MM.1S (cell line): ENCODE results near the gene ATXN3L.

Experiments used
- DNase-seq: peaks from one replicate; pipeline ENCODE4 v3.0.0-alpha.2; 2015
- H2AFZ ChIP-seq: fragments of 300-600 bp; sonication (generic); 2 replicates; pipeline ENCODE4 v1.6.0; 2016; ENCODE audit warnings: antibody characterized with exemption, low read length
- H3F3A ChIP-seq: fragments of 300-600 bp; sonication (generic); 2 replicates; pipeline ENCODE4 v1.6.1; 2016; ENCODE audit warnings: mild to moderate bottlenecking, antibody characterized with exemption, low read length, moderate library complexity, mixed read lengths; ENCODE audit not compliant: insufficient read depth
- H3K27ac ChIP-seq: fragments of 300-600 bp; sonication (generic); 2 replicates; pipeline ENCODE4 v1.5.1; 2016; ENCODE audit warnings: mild to moderate bottlenecking, low read length
- H3K27me3 ChIP-seq: fragments of 300-600 bp; sonication (generic); replicated peaks from 2 replicates; pipeline ENCODE4 v1.6.0; 2016; ENCODE audit warnings: low read length; ENCODE audit not compliant: insufficient read depth
- H3K36me3 ChIP-seq: fragments of 300-600 bp; sonication (generic); replicated peaks from 2 replicates; pipeline ENCODE4 v1.6.1; 2016; ENCODE audit warnings: mild to moderate bottlenecking, low read length, mixed read lengths; ENCODE audit not compliant: insufficient read depth
- H3K4me1 ChIP-seq: fragments of 300-600 bp; sonication (generic); 2 replicates; pipeline ENCODE4 v1.6.1; 2016; ENCODE audit warnings: low read length, mixed read lengths
- H3K4me2 ChIP-seq: fragments of 300-600 bp; sonication (generic); 2 replicates; pipeline ENCODE4 v1.6.0; 2016; ENCODE audit warnings: low read depth, low read length
- H3K4me3 ChIP-seq: fragments of 300-600 bp; sonication (generic); 2 replicates; pipeline ENCODE4 v1.5.1; 2016; ENCODE audit warnings: low read length, mixed read lengths
- H3K79me2 ChIP-seq: fragments of 300-600 bp; sonication (generic); 2 replicates; pipeline ENCODE4 v1.6.1; 2016; ENCODE audit warnings: mixed run types, low read length, mixed read lengths
- H3K9ac ChIP-seq: fragments of 300-600 bp; sonication (generic); 2 replicates; pipeline ENCODE4 v1.6.1; 2016; ENCODE audit warnings: low read length, mixed read lengths
- H3K9me2 ChIP-seq: fragments of 300-600 bp; sonication (generic); replicated peaks from 2 replicates; pipeline ENCODE4 v1.6.1; 2016; ENCODE audit warnings: mild to moderate bottlenecking, low read length, mixed read lengths; ENCODE audit not compliant: insufficient read depth
- H3K9me3 ChIP-seq: fragments of 300-600 bp; sonication (generic); replicated peaks from 2 replicates; pipeline ENCODE4 v1.6.1; 2016; ENCODE audit warnings: mild to moderate bottlenecking, low read length, mixed read lengths; ENCODE audit not compliant: insufficient read depth
- H4K20me1 ChIP-seq: fragments of 300-600 bp; sonication (generic); 2 replicates; pipeline ENCODE4 v1.6.1; 2016; ENCODE audit warnings: mild to moderate bottlenecking, low read length, moderate library complexity, mixed read lengths; ENCODE audit not compliant: insufficient read depth
- CTCF ChIP-seq: fragments of 300-600 bp; sonication (generic); IDR thresholded peaks from 2 replicates; pipeline ENCODE4 v1.5.1; 2016; ENCODE audit warnings: antibody characterized with exemption, low read length, mixed read lengths
- EZH2 ChIP-seq: fragments of 300-600 bp; sonication (generic); optimal IDR thresholded peaks from 2 replicates; pipeline ENCODE3; 2017; ENCODE audit warnings: low read depth, mild to moderate bottlenecking, antibody characterized with exemption, low read length, mixed read lengths
- EZH2phosphoT487 ChIP-seq: fragments of 300-600 bp; sonication (generic); IDR thresholded peaks from 2 replicates; pipeline ENCODE4 v1.6.1; 2018; ENCODE audit warnings: antibody characterized with exemption, low read length

The ATXN3L gene

DNA sequence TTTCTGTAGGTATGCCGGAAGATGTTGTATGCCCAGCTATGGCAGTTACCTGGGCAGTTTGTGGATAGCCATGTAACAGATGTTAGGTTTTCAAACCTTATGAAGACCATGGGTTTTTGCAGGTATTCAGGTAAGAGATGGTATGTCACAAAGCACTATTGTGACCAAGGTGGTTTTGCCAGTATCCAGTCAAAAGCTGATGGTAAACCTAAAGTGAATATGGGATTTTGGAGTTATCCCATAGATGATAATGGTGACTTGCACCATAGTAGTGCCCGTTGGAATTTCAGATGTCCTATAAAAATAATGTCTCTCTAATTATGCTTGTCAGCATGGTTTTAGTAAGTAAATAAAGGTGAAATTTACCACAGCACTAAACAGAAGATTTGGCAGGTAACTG is at the start of gene ATXN3L:
ATXN3L (minus strand) TSS at position 101 of the 400 bp plus-strand sequence. CDS start 119 bp downstream, outside the sequence.
- Histone ChIP-seq H4K20me1 (no peaks in the 10 kb centered on the region), H3F3A (no peaks in the 10 kb centered on the region), H3K36me3 (no peaks in the 10 kb centered on the region), H3K9me3 (no peaks in the 10 kb centered on the region), H2AFZ (no peak within 1 kb of the TSS), H3K4me2 (no peak within 1 kb of the TSS), H3K79me2 (no peaks in the 10 kb centered on the region), H3K4me1 (no peaks in the 10 kb centered on the region), H3K27me3 (no peaks in the 10 kb centered on the region), H3K9ac (no peak within 1 kb of the TSS), H3K27ac (no peak within 1 kb of the TSS), H3K9me2 (no peaks in the 10 kb centered on the region), H3K4me3 (no peak within 1 kb of the TSS)
- DNase-seq, result no peak
- TF ChIP-seq EZH2, result no peak
- TF ChIP-seq EZH2phosphoT487, result no peak
- TF ChIP-seq CTCF, result no peak

DNA sequence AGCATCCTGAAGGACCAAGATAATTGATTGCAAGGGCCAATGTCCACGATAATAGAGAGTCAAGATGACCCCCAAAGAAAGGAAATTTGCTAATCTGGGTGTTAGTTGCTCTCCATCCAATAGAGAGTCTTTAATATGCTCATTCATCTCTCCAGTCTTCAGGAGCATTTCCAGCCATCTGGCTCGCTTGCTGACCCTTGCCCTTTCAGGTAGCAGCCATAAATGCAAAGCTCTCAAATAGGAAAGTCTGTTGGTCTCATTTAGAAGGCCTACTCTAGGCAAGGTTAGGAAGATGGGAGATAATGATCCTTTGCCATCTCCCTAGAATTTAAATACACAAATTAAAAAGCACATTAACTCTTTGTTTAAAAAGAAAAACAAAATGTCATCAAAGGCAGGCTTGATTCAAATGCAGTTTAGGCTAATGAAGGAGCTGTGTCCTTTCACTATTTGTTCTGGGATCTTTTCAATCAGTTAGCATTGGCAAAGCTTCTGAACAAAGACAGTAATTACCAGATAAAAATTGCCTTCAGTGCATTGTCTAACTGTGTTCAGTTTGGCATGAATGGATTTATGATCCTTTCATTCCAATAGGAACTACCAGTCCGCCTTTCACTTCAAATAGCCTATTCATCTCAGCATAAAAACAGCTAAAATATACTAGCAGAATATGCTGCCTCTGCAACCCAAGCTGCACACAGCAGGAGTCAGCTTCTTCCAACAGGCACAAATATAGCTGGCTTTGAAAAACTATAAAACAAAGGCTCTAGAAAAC is 49.6 kb upstream of the ATXN3L start:
- Histone ChIP-seq H3K4me2 (no peak overlapping the region), H3K27me3 (no peaks in the 10 kb centered on the region), H3K27ac (no peak overlapping the region), H3F3A (no peaks in the 10 kb centered on the region), H3K4me1 (no peaks in the 10 kb centered on the region), H3K79me2 (no peaks in the 10 kb centered on the region), H2AFZ (no peak overlapping the region), H3K4me3 (no peak overlapping the region), H3K9me2 (no peaks in the 10 kb centered on the region), H3K9ac (no peak overlapping the region), H4K20me1 (no peaks in the 10 kb centered on the region), H3K9me3 (no peaks in the 10 kb centered on the region), H3K36me3 (no peaks in the 10 kb centered on the region)
- no peak for TF ChIP-seq EZH2
- no peak for TF ChIP-seq EZH2phosphoT487
- no peak for TF ChIP-seq CTCF
- no peak for DNase-seq

- TF ChIP-seq EZH2 (no peak), CTCF (no peak), EZH2phosphoT487 (no peak)
- H2AFZ ChIP-seq, result no peak overlapping the region
- no peaks in the 10 kb centered on the region for H3K9me3 ChIP-seq
- H3K79me2 ChIP-seq, result no peaks in the 10 kb centered on the region
- H3K9me2 ChIP-seq, result no peaks in the 10 kb centered on the region
- H3K4me2 ChIP-seq, result no peak overlapping the region
- no peaks in the 10 kb centered on the region for H4K20me1 ChIP-seq
- H3K27me3 ChIP-seq, result no peaks in the 10 kb centered on the region
- no peaks in the 10 kb centered on the region for H3K4me1 ChIP-seq
- DNase-seq, result no peak
- no peak overlapping the region for H3K27ac ChIP-seq
- H3K9ac ChIP-seq, result no peak overlapping the region
- H3K36me3 ChIP-seq, result no peaks in the 10 kb centered on the region
- no peaks in the 10 kb centered on the region for H3F3A ChIP-seq
- no peak overlapping the region for H3K4me3 ChIP-seq
Measured at GRCh38 chrX:13367950-13368349, 48.1 kb upstream of the ATXN3L start.
